HCT116 (cell line): ENCODE data around the gene MLLT11. TPM values are rescaled to one million over a fixed set of nuclear protein-coding genes. Genes with fewer than 3 reads are reported as not detected.

ENCODE experiments used
- ATAC-seq: fragments of 200-7000 bp; cut with Tn5 transposase; 2 replicates; pipeline ENCODE4 v1.9.1; 2020; ENCODE audit warnings: mild to moderate bottlenecking, moderate library complexity
- BruUV-seq: library from RNA; stranded (reverse); fragments of 400-500 nt; replicated peaks from 2 replicates; lab custom pipeline; 2021; lab: Mats Ljungman, UMichigan
- CTCF ChIA-PET: fragments of 300-600 bp; sonication (Branson Sonifier 250); formaldehyde crosslinking; loops from one replicate; lab custom pipeline; 2021; ENCODE audit warnings: antibody characterized with exemption; lab: Charles Lee
- POLR2A ChIA-PET: fragments of 300-600, 350-600 bp; sonication (Branson Sonifier 250); formaldehyde crosslinking; loops from one replicate; lab custom pipeline; 2021; ENCODE audit warnings: antibody characterized with exemption; lab: Charles Lee
- RAD21 ChIA-PET, 2 experiments: fragments of 300-600 bp; sonication (Branson Sonifier 250); formaldehyde crosslinking; loops; one replicate each; lab custom pipeline; 2023; ENCODE audit warnings: low total read pairs in 2 of 2; ENCODE audit not compliant: uncharacterized antibody in 2 of 2, unreplicated experiment in 2 of 2, low non-redundant PET in 1 of 2; lab: Charles Lee
- DNase-seq: peaks from one replicate; pipeline ENCODE4 v3.0.0-alpha.2; 2010; ENCODE audit warnings: low read depth, low spot score
- H2AFZ ChIP-seq: fragments of 200-600 bp; shearing (Covaris generic), sonication (generic); 2 replicates; pipeline ENCODE4 v1.6.1; 2017; ENCODE audit warnings: low read depth, mixed run types, mixed read lengths, antibody characterized with exemption, low read length; ENCODE audit not compliant: poor library complexity, severe bottlenecking
- H3K27ac ChIP-seq: 2 replicates; pipeline ENCODE4 v1.5.1; 2012; ENCODE audit warnings: low read depth, low read length
- H3K27me3 ChIP-seq: fragments of 200-600 bp; sonication (generic); 2 replicates; pipeline ENCODE4 v1.6.1; 2016; ENCODE audit warnings: mixed run types, low read length, mixed read lengths; ENCODE audit not compliant: insufficient read depth
- H3K36me3 ChIP-seq, 2 experiments: fragments of 200-500 bp in 1 of 2; fragments of 200-600 bp in 1 of 2; sonication (Bioruptor generic) in 1 of 2; sonication (generic) in 1 of 2; 2 replicates each; pipeline versions ENCODE4 v1.5.1 to v1.6.1; 2014 to 2016; ENCODE audit warnings: low read length in 2 of 2, inconsistent platforms in 1 of 2, mixed read lengths in 1 of 2, mixed run types in 1 of 2; ENCODE audit not compliant: insufficient read depth in 2 of 2, control insufficient read depth in 1 of 2
- H3K4me1 ChIP-seq, 2 experiments: fragments of 200-600 bp in 1 of 2; sonication (generic) in 1 of 2; 2 replicates each; pipeline versions ENCODE4 v1.5.1 to v1.6.1; 2012 to 2017; ENCODE audit warnings: low read length in 2 of 2, inconsistent platforms in 1 of 2, mild to moderate bottlenecking in 1 of 2, mixed read lengths in 1 of 2, mixed run types in 1 of 2, moderate library complexity in 1 of 2; ENCODE audit not compliant: insufficient read depth in 2 of 2, control insufficient read depth in 1 of 2
- H3K4me2 ChIP-seq: fragments of 200-600 bp; sonication (generic); 2 replicates; pipeline ENCODE4 v1.6.1; 2017; ENCODE audit warnings: mixed run types, low read length, mixed read lengths
- H3K4me3 ChIP-seq, 2 experiments: fragments of 200-600 bp in 1 of 2; sonication (generic) in 1 of 2; replicated peaks in 1 of 2; 2 replicates each; pipeline ENCODE4 v1.5.1; 2011 to 2016; ENCODE audit warnings: low read length in 2 of 2, control low read depth in 1 of 2, low read depth in 1 of 2, mild to moderate bottlenecking in 1 of 2, mixed read lengths in 1 of 2, mixed run types in 1 of 2
- H3K79me2 ChIP-seq: fragments of 200-600 bp; sonication (generic); 2 replicates; pipeline ENCODE4 v1.6.1; 2017; ENCODE audit warnings: mild to moderate bottlenecking, mixed run types, low read length, moderate library complexity, mixed read lengths; ENCODE audit not compliant: insufficient read depth
- H3K9ac ChIP-seq: fragments of 200-600 bp; sonication (generic); 2 replicates; pipeline ENCODE4 v1.6.1; 2016; ENCODE audit warnings: low read length, mixed read lengths
- H3K9me2 ChIP-seq: fragments of 200-600 bp; sonication (generic), shearing (Covaris generic); 2 replicates; pipeline ENCODE4 v1.6.1; 2017; ENCODE audit warnings: mixed run types, mild to moderate bottlenecking, moderate library complexity; ENCODE audit not compliant: insufficient read depth
- H3K9me3 ChIP-seq, 2 experiments: fragments of 200-500 bp in 1 of 2; fragments of 200-600 bp in 1 of 2; sonication (Bioruptor generic) in 1 of 2; sonication (generic) in 1 of 2; 2 replicates each; pipeline ENCODE4 v1.6.1; 2014 to 2017; ENCODE audit warnings: low read length in 2 of 2, mixed read lengths in 2 of 2, inconsistent platforms in 1 of 2, low read depth in 1 of 2, mild to moderate bottlenecking in 1 of 2, mixed run types in 1 of 2, moderate library complexity in 1 of 2; ENCODE audit not compliant: control insufficient read depth in 1 of 2, insufficient read depth in 1 of 2
- H4K20me1 ChIP-seq: fragments of 200-600 bp; sonication (generic), shearing (Covaris generic); 2 replicates; pipeline ENCODE4 v1.6.1; 2017; ENCODE audit warnings: mixed run types, mild to moderate bottlenecking, moderate library complexity; ENCODE audit not compliant: insufficient read depth
- EZH2phosphoT487 ChIP-seq: fragments of 200-600 bp; IDR thresholded peaks from 2 replicates; pipeline ENCODE4 v1.6.1; 2018; ENCODE audit warnings: antibody characterized with exemption, borderline replicate concordance
- POLR2A ChIP-seq: IDR thresholded peaks from 2 replicates; pipeline ENCODE4 v1.7.0; 2011; ENCODE audit warnings: borderline replicate concordance; ENCODE audit not compliant: insufficient read depth, insufficient read length; ENCODE audit errors: extremely low read depth
- SP1 ChIP-seq: IDR thresholded peaks from 2 replicates; pipeline ENCODE4 v1.6.1; 2012; ENCODE audit warnings: low read depth
- TCF7L2 ChIP-seq: IDR thresholded peaks from 2 replicates; pipeline ENCODE4 v1.7.0; 2011; ENCODE audit warnings: borderline replicate concordance, inconsistent platforms; ENCODE audit not compliant: insufficient read depth, insufficient read length; ENCODE audit errors: extremely low read depth
- YY1 ChIP-seq: IDR thresholded peaks from 2 replicates; pipeline ENCODE4 v1.6.1; 2011; ENCODE audit warnings: low read length, low read depth, moderate library complexity, mild to moderate bottlenecking; ENCODE audit not compliant: insufficient replicate concordance; ENCODE audit errors: extremely low read depth
- ZFX ChIP-seq: fragments of 450-650 bp; IDR thresholded peaks from 2 replicates; pipeline ENCODE4 v1.6.1; 2017
- intact Hi-C: fragments of 100-400 bp; cut with micrococcal nuclease; formaldehyde crosslinking; loops from 2 replicates; pipeline ENCODE4 v1.10.0; 2022
- total RNA-seq: library from RNA; stranded (reverse); gene quantifications from one replicate; pipeline ENCODE4 v1.2.1, GENCODE V29; 2021; ENCODE audit not compliant: unreplicated experiment
- TF ChIP-seq, protein P1 (sequence below): IDR thresholded peaks from 2 replicates; pipeline ENCODE4 v1.6.1; 2012; ENCODE audit warnings: low read depth
- TF ChIP-seq, protein P2 (sequence below), 3 experiments: fragments of 200-600 bp in 1 of 3; sonication (generic) in 1 of 3; IDR thresholded peaks in 2 of 3; conservative IDR thresholded peaks in 1 of 3; 2 replicates each; pipeline ENCODE4 v1.5.1; 2012 to 2017; ENCODE audit warnings: low read depth in 2 of 3, low read length in 2 of 3, antibody characterized with exemption in 1 of 3, borderline replicate concordance in 1 of 3, control low read depth in 1 of 3, mild to moderate bottlenecking in 1 of 3, mixed read lengths in 1 of 3, mixed run types in 1 of 3, moderate library complexity in 1 of 3; ENCODE audit not compliant: insufficient read depth in 1 of 3

The MLLT11 gene
- total RNA-seq, 1 experiment from 2014 or later = 0.17 TPM

DNA sequence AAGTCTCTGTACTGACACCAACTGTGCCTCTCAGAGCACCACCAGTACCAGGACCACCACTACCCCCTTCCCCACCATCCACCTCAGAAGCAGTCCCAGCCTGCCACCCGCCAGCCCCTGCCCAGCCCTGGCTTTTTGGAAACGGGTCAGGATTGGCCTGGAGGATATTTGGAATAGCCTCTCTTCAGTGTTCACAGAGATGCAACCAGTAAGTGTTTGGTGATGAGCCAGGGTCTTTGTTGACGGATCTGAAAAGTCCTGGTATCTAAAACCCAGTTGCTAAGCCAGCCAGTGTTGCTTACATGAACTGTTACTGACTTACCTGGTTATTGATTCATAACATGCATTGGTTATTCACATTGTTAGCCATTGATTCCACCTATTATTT lies 11.6 kb upstream of the MLLT11 start:
- CTCF ChIA-PET = no interaction called here
- Histone ChIP-seq H3K9me3 (no peaks in the 10 kb centered on the region), H3K4me2 (no peak overlapping the region), H3K4me3 (no peak overlapping the region), H3K36me3 (peaks cover 7 to 15% of the 10 kb centered on the region in 2 experiments; a peak in 3 of 4 replicates)
- intact Hi-C loops = no loop called here
- RAD21 ChIA-PET = no interaction called here
- no TSS peak for BruUV-seq
- peak; percentile 55 for ATAC-seq
- TF ChIP-seq ZFX = no peak
- TF ChIP-seq TCF7L2 = no peak
- no peak for TF ChIP-seq EZH2phosphoT487
- TF ChIP-seq, protein P1, sequence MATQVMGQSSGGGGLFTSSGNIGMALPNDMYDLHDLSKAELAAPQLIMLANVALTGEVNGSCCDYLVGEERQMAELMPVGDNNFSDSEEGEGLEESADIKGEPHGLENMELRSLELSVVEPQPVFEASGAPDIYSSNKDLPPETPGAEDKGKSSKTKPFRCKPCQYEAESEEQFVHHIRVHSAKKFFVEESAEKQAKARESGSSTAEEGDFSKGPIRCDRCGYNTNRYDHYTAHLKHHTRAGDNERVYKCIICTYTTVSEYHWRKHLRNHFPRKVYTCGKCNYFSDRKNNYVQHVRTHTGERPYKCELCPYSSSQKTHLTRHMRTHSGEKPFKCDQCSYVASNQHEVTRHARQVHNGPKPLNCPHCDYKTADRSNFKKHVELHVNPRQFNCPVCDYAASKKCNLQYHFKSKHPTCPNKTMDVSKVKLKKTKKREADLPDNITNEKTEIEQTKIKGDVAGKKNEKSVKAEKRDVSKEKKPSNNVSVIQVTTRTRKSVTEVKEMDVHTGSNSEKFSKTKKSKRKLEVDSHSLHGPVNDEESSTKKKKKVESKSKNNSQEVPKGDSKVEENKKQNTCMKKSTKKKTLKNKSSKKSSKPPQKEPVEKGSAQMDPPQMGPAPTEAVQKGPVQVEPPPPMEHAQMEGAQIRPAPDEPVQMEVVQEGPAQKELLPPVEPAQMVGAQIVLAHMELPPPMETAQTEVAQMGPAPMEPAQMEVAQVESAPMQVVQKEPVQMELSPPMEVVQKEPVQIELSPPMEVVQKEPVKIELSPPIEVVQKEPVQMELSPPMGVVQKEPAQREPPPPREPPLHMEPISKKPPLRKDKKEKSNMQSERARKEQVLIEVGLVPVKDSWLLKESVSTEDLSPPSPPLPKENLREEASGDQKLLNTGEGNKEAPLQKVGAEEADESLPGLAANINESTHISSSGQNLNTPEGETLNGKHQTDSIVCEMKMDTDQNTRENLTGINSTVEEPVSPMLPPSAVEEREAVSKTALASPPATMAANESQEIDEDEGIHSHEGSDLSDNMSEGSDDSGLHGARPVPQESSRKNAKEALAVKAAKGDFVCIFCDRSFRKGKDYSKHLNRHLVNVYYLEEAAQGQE = no peak
- TF ChIP-seq POLR2A = no peak
- TF ChIP-seq SP1 = no peak
- TF ChIP-seq, protein P2, sequence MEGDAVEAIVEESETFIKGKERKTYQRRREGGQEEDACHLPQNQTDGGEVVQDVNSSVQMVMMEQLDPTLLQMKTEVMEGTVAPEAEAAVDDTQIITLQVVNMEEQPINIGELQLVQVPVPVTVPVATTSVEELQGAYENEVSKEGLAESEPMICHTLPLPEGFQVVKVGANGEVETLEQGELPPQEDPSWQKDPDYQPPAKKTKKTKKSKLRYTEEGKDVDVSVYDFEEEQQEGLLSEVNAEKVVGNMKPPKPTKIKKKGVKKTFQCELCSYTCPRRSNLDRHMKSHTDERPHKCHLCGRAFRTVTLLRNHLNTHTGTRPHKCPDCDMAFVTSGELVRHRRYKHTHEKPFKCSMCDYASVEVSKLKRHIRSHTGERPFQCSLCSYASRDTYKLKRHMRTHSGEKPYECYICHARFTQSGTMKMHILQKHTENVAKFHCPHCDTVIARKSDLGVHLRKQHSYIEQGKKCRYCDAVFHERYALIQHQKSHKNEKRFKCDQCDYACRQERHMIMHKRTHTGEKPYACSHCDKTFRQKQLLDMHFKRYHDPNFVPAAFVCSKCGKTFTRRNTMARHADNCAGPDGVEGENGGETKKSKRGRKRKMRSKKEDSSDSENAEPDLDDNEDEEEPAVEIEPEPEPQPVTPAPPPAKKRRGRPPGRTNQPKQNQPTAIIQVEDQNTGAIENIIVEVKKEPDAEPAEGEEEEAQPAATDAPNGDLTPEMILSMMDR (IDR thresholded peaks at IDR 0.05 in 2 of 3, conservative IDR thresholded peaks at IDR 0.05 in 1 of 3; ENCODE audit: borderline replicate concordance in 1 of 3, insufficient read depth in 1 of 3, low read depth in 2 of 3, low read length in 2 of 3) = no peak
- no peak for TF ChIP-seq YY1
- TF ChIP-seq, all 23 proteins: peak for 0
- no peaks in the 10 kb centered on the region for H3K9me2 ChIP-seq
- DNase-seq = no peak
- H2AFZ ChIP-seq = no peak overlapping the region
- POLR2A ChIA-PET = no interaction called here
- H3K27me3 ChIP-seq = no peaks in the 10 kb centered on the region
- H3K79me2 ChIP-seq = no peaks in the 10 kb centered on the region
- no peak overlapping the region for H3K27ac ChIP-seq
- H3K4me1 ChIP-seq = no peaks in the 10 kb centered on the region
- no peak overlapping the region for H3K9ac ChIP-seq
- no peaks in the 10 kb centered on the region for H4K20me1 ChIP-seq
